GM21423 (cell line): Measurements from ENCODE around the gene AFDN.

Experiments
- ATAC-seq: cut with Tn5 transposase; IDR thresholded peaks from one replicate; pipeline ENCODE4 v1.9.1; 2021; ENCODE audit warnings: mild to moderate bottlenecking, moderate library complexity; ENCODE audit not compliant: unreplicated experiment

AFDN gene

DNA sequence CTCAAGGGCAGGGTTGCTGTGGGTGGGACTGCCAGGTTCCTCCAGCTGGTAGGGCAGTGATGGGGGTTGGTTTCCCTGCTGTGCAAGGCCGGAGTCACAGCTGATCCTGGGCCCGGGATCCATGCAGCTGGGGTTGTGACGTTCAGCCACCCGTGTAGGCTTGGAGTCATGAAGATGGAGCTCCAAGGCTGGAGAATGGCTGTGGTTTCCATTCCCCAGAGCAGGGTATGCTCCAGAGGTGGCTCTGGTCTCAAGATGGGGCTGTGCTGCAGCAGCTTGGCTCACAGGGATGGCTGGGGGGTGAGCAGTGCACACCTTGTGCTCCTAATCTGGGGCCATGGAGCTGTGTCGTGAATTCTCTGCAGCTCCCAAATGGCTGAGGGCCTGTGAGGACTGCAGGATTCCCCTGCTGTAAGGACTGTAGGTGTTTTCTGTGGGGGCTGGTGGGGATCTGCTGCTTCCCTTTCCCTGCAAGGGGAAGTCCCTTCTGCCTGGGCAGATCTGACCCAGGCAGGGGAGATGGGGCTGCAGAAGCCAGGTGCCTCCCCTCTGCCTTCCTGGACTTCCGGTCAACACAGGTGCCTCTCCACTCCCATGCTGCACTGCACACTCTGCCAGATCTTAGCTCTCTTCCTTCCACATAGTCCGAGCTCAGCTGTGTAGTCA is 186.7 kb downstream of the AFDN start:
- ATAC-seq = no peak

DNA sequence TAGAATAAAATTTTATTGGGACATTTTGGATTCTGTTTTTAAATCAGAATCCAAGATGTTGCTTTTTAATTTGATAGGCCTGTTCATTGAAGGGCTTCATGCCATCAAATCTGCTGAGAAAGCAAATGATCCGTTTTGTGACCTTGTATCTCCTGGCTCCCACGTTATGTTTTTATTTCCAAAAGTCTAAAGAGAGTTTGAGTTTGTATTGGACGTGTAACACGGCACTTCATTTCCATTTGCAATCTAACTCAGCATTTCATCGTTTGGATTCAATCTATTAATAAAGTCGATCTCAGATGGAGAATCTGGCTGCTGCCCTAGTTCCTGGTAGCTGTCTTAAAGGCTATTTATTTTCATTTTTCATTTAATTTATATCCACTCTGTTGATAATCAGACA is 187.7 kb downstream of the AFDN start:
- ATAC-seq = no peak

DNA sequence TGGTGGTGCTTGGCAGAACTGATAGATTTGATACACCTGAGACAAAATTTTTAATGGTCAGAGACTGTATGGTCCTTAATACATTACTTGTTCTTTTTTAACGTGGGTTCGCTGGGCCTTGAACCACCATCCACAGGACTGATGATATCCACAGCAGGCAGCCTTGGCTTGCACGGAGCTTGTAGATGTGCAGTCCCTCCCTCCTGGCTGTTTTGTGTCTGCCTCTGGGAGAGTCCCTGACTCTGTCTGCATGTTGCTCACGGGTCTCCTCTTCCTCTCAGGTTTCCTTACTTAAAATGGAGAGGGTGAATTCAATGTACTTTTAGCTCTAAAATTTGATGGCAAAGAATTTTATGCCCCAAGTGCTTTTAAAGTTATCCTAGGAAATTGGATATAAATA is 188.3 kb downstream of the AFDN start:
- ATAC-seq = no peak

DNA sequence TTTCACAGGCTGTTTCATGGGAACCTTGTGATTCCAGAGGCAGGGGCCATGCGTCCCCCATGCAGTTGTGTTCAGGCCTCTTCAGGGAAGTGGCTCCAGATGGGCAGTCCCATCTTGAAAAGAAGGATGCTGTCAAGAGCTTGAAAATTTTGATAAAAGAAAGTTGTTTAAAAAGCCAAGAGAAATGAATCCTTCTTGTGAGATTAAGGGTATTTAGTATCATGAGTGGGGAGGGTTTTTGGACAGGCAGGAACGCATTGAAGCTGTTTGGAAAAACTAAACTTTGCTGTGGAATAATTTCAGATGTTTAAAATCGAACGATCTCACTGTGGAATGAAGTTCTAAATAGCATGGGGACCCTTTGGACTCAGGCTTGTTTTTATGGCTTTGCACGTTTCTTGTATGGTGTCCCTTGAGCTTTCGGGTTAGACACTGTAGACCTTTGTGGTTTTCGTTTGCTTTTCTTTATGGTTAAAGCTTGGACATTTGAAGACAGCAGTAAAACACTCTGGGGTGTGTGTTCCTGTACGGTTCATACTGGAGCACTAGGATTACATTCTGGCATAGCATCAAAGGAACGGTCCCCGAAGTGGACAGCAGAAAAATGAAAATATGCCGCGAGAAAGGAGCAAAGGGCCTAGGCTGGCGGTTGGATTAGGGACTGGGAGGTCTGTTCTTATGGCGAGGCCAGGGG is 188.9 kb downstream of the AFDN start:
- no peak for ATAC-seq

DNA sequence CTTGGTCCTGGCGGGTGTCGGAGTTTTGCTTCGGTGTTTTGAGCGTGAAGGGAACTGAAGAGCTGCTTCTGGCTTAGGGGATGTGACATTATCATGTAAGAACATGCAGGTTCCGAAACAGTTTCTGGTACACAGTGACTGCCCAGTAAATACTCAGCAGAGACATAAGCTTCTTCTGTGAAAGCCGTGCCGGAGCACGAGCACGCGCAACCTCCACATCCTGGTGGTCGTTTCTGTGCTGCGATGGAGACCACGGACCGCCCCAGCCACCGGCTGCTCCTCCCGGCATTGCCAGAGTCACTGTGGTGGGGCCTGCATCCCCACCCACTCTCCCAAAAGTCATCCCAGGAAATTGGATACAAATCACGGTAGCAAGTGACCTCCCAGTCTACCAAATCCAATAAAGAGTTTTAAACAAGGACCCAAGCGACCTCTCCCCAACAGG is 189.5 kb downstream of the AFDN start:
- ATAC-seq = no peak

DNA sequence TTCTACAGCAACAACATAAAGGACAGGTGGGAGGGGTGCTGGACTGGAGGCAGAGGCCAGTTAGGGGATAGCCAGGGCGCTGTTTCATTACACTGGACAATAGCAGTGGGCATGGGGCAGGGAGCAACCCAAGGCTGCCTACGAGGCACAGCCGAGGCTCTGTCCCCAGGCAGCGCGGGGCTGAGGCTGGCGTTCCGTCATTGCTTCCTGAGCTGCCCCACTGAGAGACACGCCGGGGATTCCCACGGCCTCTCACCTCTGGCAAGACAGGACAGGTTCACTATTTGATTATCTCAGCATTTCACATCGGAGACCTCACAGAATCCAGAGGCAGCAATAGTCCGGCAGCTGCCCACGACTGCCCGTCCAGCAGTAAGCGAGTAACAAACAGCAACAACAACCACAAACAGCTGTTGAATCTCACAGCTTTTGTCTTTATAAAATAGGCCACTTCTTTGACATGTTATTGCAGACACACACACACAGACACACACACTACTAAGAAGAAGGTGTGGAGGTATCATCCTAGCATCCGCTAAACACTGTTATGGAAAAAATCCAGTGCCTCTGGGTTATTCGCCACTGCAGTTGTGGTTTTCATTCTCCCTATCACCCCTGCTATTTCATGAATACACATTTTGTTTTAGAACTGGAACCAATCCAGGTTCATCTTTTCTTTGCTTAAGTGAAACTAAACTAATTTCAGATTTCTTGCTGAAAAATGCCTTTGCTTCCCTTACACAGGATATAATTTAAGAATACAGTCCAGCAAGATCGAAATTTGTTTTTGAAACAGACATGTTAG is 190.2 kb downstream of the AFDN start:
- no peak for ATAC-seq

DNA sequence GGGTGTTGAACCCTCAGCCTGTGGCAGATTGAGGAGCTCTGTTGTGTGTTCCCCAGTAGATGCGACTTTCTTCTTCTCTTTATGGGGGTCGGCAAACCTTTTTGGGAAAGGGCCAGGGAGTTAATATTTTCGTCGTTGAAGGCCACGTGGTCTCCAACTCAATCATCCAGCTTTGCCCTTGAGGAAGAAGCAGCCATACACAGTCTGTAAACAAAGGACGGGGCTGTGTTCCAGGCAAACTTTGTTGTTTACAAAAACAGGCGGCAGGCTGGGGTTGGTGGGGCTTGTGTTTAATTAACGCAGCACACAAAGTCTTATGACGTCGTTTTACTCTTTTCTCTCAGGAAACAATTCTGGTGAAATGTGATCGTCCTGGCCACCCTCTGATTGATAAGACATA is 190.9 kb downstream of the AFDN start:
- ATAC-seq = no peak

DNA sequence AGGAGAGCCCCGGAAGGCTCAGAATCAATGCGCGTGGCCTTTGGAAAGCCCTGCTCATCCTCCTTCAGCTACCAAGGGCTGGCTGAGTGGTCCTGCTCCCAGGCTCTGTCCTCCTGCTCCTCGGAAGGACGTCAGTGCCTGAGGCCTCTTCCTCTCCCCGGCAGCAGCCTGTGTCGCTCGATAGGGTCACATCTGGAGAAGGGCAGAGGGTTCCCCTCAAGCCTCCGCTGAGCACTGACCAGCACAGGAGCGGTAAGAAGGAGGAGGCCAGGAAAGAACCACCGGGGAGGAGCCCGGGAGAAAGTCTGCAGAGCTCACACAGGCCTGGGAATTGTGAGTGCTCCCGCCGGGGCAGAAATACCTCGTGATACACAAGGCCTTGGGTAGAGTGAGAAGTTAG is 192.0 kb downstream of the AFDN start:
- no peak for ATAC-seq

DNA sequence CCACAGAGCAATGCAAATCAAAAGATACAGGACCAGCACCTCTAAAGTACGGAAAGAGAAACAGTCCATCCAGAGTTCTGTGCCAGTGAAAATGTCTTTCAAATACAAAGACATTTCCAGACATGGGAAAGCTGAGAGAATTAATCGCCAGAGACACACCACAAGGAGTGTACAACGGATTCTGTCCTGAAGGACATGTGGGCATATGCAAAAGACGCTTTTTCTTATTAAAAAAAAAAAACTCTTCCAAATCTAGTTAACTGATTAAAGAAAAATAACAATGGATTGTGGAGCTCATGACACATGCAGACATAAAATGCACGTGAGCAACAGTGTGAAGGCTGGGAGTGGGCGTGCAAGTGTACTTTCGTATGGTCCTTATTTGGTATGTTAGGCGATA is 193.5 kb downstream of the AFDN start:
- no peak for ATAC-seq

DNA sequence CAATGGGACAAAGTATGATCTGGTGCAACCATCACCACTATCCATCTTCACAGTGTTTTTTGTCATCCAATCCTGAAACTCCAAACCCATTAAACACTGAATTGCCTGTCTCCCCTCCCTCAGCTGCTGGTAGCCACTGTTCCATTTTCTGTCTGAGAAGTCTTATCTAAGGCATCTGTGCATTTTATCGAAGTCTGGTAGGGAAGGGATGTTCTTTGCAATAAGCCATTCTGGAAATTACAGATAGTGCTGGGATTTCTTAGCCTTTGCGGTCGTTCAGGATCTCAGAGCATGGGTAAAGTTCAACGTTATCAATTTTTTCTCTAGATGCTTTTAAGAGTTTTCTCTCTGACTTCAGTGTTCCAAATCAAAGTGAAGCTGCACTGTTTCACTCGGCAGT is 194.9 kb downstream of the AFDN start:
- ATAC-seq = no peak
